Activated CD8-positive, alpha-beta memory T cell treated with anti-CD3 and anti-CD28 coated beads, Interleukin-2, amount 50 U/mL, for 1 hour (primary cell): ENCODE results near the gene MAP2K7.
"Not testable (repeated sequence)": the region's sequence is repeated elsewhere in the genome, so short reads cannot be mapped to it uniquely, and the experiment has no call there.

ENCODE experiments used
- DNase-seq: peaks from one replicate; pipeline ENCODE4 v3.0.0-alpha.2; 2020; ENCODE audit errors: extremely low read depth

MAP2K7 gene

GRCh38 chr19:7907122-7907521, 3.4 kb downstream of the MAP2K7 start:
- no peak for DNase-seq

GRCh38 chr19:7907544-7907943, 3.9 kb downstream of the MAP2K7 start:
- DNase-seq: no peak

- no peak for DNase-seq
These were observed 4.5 kb downstream of the MAP2K7 start for GRCh38 chr19:7908078-7908699.

GRCh38 chr19:7908742-7909461, 5.2 kb downstream of the MAP2K7 start:
- DNase-seq: no peak

GRCh38 chr19:7909471-7910067, 5.9 kb downstream of the MAP2K7 start:
- DNase-seq: no peak

GRCh38 chr19:7910321-7911161, 6.9 kb downstream of the MAP2K7 start:
- DNase-seq: no peak

GRCh38 chr19:7911508-7912143, 7.9 kb downstream of the MAP2K7 start:
- DNase-seq: no peak

GRCh38 chr19:7912144-7912696, 8.5 kb downstream of the MAP2K7 start:
- DNase-seq: no peak

- DNase-seq: no peak
These were observed 9.3 kb downstream of the MAP2K7 start for GRCh38 chr19:7912697-7913564.

- no peak for DNase-seq
These were observed 10.0 kb downstream of the MAP2K7 start for GRCh38 chr19:7913652-7914051.

- no peak for DNase-seq
These were observed 10.4 kb downstream of the MAP2K7 start for GRCh38 chr19:7914099-7914498.

- no peak for DNase-seq
These were observed 10.9 kb downstream of the MAP2K7 start, which contains the start of gene TGFBR3L for GRCh38 chr19:7914598-7915045. Gene TGFBR3L, plus strand, starts transcription at chr19:7914830.

- DNase-seq: no peak
These were observed 11.8 kb downstream of the MAP2K7 start for GRCh38 chr19:7915250-7916102.

- DNase-seq: no peak
These were observed 12.7 kb downstream of the MAP2K7 start for GRCh38 chr19:7916103-7916954.

GRCh38 chr19:7916955-7917266, 13.2 kb downstream of the MAP2K7 start:
- DNase-seq: no peak

- DNase-seq: no peak
These were observed 13.8 kb downstream of the MAP2K7 start for GRCh38 chr19:7917267-7918061.

- not testable (repeated sequence) for DNase-seq
These were observed 14.5 kb downstream of the MAP2K7 start for GRCh38 chr19:7918062-7918614.
